HG03280 (cell line): ENCODE results near the gene UMODL1.

Source experiments
- ATAC-seq: cut with Tn5 transposase; IDR thresholded peaks from one replicate; pipeline ENCODE4 v1.9.1; 2021; ENCODE audit warnings: mild to moderate bottlenecking, moderate library complexity; ENCODE audit not compliant: unreplicated experiment

Gene UMODL1

GRCh38 chr21:42057851-42058437 is 13.2 kb upstream of the UMODL1 start:
- ATAC-seq: no peak

GRCh38 chr21:42058631-42059111 is 12.4 kb upstream of the UMODL1 start:
- no peak for ATAC-seq

GRCh38 chr21:42059141-42059540 is 12.0 kb upstream of the UMODL1 start:
- no peak for ATAC-seq

GRCh38 chr21:42059721-42060120 is 11.4 kb upstream of the UMODL1 start:
- no peak for ATAC-seq

GRCh38 chr21:42060166-42060565 is 11.0 kb upstream of the UMODL1 start:
- ATAC-seq: no peak

- peak; percentile 43 for ATAC-seq
Measured at GRCh38 chr21:42061195-42061985, 9.7 kb upstream of the UMODL1 start.

- no peak for ATAC-seq
Measured at GRCh38 chr21:42061986-42062235, 9.2 kb upstream of the UMODL1 start.

- peak; percentile 55 for ATAC-seq
Measured at GRCh38 chr21:42062236-42063022, 8.7 kb upstream of the UMODL1 start.

GRCh38 chr21:42063191-42063570 is 7.9 kb upstream of the UMODL1 start:
- ATAC-seq: no peak

GRCh38 chr21:42063571-42064521 is 7.3 kb upstream of the UMODL1 start:
- ATAC-seq: peak; percentile 36

GRCh38 chr21:42066521-42066920 is 4.6 kb upstream of the UMODL1 start:
- ATAC-seq: no peak

- no peak for ATAC-seq
Measured at GRCh38 chr21:42067531-42068255, 3.4 kb upstream of the UMODL1 start.

GRCh38 chr21:42068256-42068545 is 2.9 kb upstream of the UMODL1 start:
- ATAC-seq: no peak

- ATAC-seq: no peak
Measured at GRCh38 chr21:42068592-42068991, 2.5 kb upstream of the UMODL1 start.

GRCh38 chr21:42069327-42069726 is 1.8 kb upstream of the UMODL1 start:
- no peak for ATAC-seq

- ATAC-seq: no peak
Measured at GRCh38 chr21:42069843-42070242, 1.3 kb upstream of the UMODL1 start.

GRCh38 chr21:42073145-42074099 is 2.3 kb downstream of the UMODL1 start:
- ATAC-seq: no peak

GRCh38 chr21:42075686-42076471 is 4.8 kb downstream of the UMODL1 start:
- ATAC-seq: no peak
